HUES64 (cell line): ENCODE results near the gene WDR83.
"Not testable (repeated sequence)": the region's sequence is repeated elsewhere in the genome, so short reads cannot be mapped to it uniquely, and the experiment has no call there.

ENCODE experiments used
- H3K27ac ChIP-seq: 2 replicates; pipeline ENCODE4 v1.7.0; 2013; ENCODE audit warnings: low read depth, low read length, inconsistent platforms
- H3K27me3 ChIP-seq: 2 replicates; pipeline ENCODE4 v1.6.1; 2013; ENCODE audit warnings: mild to moderate bottlenecking, low read length; ENCODE audit not compliant: insufficient read depth
- H3K36me3 ChIP-seq: 2 replicates; pipeline ENCODE4 v1.6.1; 2013; ENCODE audit warnings: mild to moderate bottlenecking, low read length; ENCODE audit not compliant: insufficient read depth
- H3K4me1 ChIP-seq: 2 replicates; pipeline ENCODE4 v1.6.1; 2013; ENCODE audit warnings: mild to moderate bottlenecking, low read length, moderate library complexity; ENCODE audit not compliant: insufficient read depth
- H3K4me3 ChIP-seq: 2 replicates; pipeline ENCODE4 v1.5.1; 2013; ENCODE audit warnings: mild to moderate bottlenecking, low read length, moderate library complexity
- H3K9ac ChIP-seq: 2 replicates; pipeline ENCODE4 v1.6.1; 2013; ENCODE audit warnings: mild to moderate bottlenecking, low read depth, low read length
- H3K9me3 ChIP-seq: 2 replicates; pipeline ENCODE4 v1.6.1; 2013; ENCODE audit warnings: low read depth, low read length; ENCODE audit not compliant: insufficient read depth
- WGBS: fragments of 150-250, 120-280 bp; methylation state at CpG from one replicate; pipeline ENCODE4 v1.1.7; 2013; ENCODE audit warnings: missing lambda C conversion rate; 5-methylcytosine and 5-hydroxymethylcytosine counted together

Gene WDR83

DNA sequence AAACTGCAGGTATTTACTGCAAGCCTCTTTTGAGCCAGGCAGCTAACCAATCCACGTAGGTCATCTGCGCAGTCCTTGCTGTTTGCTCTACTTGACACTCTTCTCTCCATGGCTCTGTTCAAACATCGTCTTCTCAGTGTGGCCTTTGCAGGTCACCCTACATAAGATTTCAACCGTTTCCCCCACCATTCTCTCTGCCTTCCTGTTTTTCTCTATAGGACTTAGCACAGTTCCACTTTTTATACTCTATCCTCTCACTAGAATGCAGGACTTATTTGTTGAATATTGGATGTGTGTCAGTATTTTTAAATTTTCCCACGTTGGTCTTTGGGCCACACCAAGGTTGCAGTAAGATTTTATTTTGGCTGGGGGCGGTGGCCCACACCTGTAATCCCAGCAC is 31.5 kb downstream of the WDR83 start:
- peaks cover 48% of the 10 kb centered on the region for H3K36me3 ChIP-seq
- no peak overlapping the region for H3K4me3 ChIP-seq
- no peak overlapping the region for H3K9ac ChIP-seq
- H3K9me3 ChIP-seq, result no peaks in the 10 kb centered on the region
- no peak overlapping the region for H3K27ac ChIP-seq
- 90% methylated on average over 6 of the region's 6 CpGs for WGBS
- H3K27me3 ChIP-seq, result no peaks in the 10 kb centered on the region
- H3K4me1 ChIP-seq, result 0 out of 2 replicates have a peak, but pooled peaks cover 4% of the 10 kb centered on the region

DNA sequence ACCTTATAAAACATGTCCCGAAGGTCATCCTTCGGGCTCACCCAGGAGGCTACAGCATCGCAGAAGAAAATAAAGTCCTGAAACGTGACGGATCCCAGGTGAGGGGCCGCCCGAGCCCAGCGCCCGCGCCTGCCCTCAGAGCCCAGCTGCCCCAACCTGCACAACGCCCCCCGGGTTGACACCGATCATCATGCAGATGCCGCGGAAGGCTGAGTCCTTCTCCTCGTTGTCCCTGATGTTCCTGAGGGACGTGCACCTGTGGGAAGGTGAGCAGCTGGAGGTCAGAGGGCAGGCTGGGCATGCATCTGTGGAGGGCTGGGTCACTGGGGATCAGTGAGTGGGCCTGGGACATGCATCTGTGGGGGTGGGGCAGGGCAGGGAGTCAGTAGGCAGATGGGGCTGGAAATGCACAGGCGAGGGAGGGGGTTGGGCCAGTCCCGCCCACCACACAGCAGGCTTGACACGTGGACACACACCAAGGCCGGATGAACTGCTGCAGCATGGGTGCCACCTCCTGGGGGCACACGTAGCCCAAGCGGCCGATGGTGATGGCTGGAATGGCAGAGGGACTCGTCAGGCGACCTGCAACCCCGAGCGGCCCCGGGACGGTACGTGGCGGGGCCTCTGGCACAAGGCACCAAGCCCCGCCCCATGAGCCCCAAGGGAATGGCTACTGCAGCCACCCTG is 35.1 kb downstream of the WDR83 start:
- no peaks in the 10 kb centered on the region for H3K9me3 ChIP-seq
- 96% methylated on average over 33 of the region's 33 CpGs for WGBS
- H3K9ac ChIP-seq, result no peak overlapping the region
- no peak overlapping the region for H3K27ac ChIP-seq
- H3K4me1 ChIP-seq, result 0 out of 2 replicates have a peak, but pooled peaks cover 4% of the 10 kb centered on the region
- peaks cover 83% of the 10 kb centered on the region for H3K36me3 ChIP-seq
- H3K4me3 ChIP-seq, result no peak overlapping the region
- H3K27me3 ChIP-seq, result no peaks in the 10 kb centered on the region

DNA sequence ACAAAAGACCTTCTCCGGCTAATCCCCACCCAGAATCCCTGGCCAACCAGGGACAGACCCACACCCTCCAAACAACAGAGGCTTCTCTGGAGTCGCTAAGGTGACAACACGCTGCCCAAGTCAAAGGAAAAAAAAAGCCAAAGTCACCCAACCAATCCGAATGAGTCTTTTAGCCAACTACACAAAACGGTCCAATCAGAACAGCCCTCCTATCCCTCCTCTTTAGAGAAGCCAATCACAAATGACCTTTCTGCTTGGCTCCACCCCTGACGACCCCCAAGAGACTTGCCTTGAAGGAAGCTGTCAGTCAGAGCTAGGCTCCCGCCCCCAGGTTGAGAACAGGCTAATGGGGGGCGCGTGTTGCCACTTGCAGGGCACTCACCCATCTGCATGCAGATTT is 36.4 kb downstream of the WDR83 start:
- Histone ChIP-seq H3K9me3 (no peaks in the 10 kb centered on the region), H3K27ac (peak overlapping the region; percentile 20; the same call in 1 of the 2 replicates), H3K4me3 (no peak overlapping the region), H3K9ac (no peak overlapping the region), H3K27me3 (no peaks in the 10 kb centered on the region), H3K36me3 (peaks cover 92% of the 10 kb centered on the region), H3K4me1 (0 out of 2 replicates have a peak, but pooled peaks cover 4% of the 10 kb centered on the region)
- 57% methylated on average over 9 of the region's 9 CpGs for WGBS

DNA sequence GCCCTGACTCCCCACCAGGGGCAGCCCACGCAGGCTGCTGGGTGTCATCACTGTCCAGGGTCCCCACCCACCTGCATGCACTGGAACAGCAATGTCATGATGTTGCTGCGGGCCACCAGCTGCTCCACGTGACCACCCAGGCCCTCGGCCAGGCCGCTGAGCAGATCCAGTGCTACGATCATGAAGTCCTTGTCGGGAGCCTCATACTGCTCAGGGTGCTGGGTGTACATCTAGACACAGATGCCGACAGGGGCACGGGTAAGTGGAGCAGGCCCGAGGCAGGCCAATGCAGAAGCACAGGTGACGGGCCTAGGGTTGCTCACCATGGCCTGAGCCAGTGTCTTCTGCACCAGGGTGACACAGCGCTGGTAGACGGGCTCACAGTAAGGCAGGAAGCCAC is 38.6 kb downstream of the WDR83 start:
- WGBS, result 94% methylated on average over 13 of the region's 13 CpGs
- Histone ChIP-seq H3K9me3 (no peaks in the 10 kb centered on the region), H3K4me3 (no peak overlapping the region), H3K27ac (no peak overlapping the region), H3K36me3 (peaks cover 96% of the 10 kb centered on the region), H3K9ac (no peak overlapping the region), H3K27me3 (no peaks in the 10 kb centered on the region), H3K4me1 (0 out of 2 replicates have a peak, but pooled peaks cover 4% of the 10 kb centered on the region)

DNA sequence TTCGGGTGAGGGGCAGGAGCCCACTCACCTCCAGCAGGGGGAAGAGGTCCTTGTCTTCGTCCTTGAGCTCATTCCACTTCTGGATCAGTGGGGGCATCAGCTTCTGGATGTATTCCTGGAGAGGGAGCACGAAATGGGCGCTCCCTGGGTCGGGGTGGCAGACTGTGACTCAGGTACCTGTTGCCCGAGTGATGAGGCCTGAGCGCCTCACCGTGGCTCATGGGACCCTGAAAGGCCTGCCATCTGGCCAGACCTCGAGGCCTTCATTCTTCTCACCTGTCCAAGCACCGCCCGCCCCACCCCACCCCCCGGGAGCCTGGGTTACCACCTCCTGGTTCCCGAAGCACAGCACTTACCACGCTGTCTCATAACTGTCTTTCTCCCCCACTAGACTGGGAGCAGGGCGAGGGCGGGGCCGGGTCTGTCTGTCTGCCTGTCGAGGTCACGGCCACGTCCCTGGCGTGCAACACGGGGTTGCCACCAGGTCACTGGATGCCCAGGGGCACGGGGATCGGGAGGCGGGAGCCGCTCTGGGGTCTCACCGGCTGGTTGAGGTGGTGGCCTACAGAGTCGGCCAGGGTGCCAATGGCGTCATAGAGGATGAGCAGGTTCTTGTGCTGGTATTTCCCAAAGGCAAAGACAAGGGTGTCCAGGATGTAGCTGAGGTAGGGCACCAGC is 39.2 kb downstream of the WDR83 start:
- Histone ChIP-seq H3K27me3 (no peaks in the 10 kb centered on the region), H3K27ac (no peak overlapping the region)

DNA sequence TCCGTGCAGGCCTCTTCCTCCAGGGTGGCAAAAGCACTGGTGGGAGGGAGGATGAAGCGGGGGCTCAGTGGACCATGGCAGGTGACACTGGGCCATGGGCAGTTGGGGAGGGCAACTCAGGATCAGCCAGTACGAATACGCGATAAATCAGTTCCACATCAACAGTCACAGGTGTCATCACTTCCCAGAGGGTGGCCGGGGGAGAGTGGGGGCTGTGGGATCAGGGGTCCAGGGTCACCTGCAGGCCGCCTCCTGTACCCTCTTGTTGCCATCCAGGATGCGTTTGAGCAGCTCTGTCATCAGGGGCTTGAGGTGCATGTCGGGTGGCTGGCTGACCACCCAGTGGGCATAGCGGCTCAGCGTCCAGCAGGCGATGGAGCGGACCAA is 39.7 kb downstream of the WDR83 start:
- no peaks in the 10 kb centered on the region for H3K27me3 ChIP-seq
- H3K9me3 ChIP-seq, result no peaks in the 10 kb centered on the region
- H3K27ac ChIP-seq, result no peak overlapping the region
- H3K4me3 ChIP-seq, result no peak overlapping the region
- H3K36me3 ChIP-seq, result peaks cover 96% of the 10 kb centered on the region
- WGBS, result 96% methylated on average over 13 of the region's 13 CpGs
- no peak overlapping the region for H3K9ac ChIP-seq
- 0 out of 2 replicates have a peak, but pooled peaks cover 4% of the 10 kb centered on the region for H3K4me1 ChIP-seq

More for the DNA sequence above, 39.2 kb downstream of the WDR83 start:
- Histone ChIP-seq H3K9me3 (no peaks in the 10 kb centered on the region), H3K9ac (no peak overlapping the region), H3K4me1 (0 out of 2 replicates have a peak, but pooled peaks cover 4% of the 10 kb centered on the region), H3K4me3 (no peak overlapping the region), H3K36me3 (peaks cover 96% of the 10 kb centered on the region)
- 95% methylated on average over 29 of the region's 29 CpGs for whole genome bisulfite sequencing

DNA sequence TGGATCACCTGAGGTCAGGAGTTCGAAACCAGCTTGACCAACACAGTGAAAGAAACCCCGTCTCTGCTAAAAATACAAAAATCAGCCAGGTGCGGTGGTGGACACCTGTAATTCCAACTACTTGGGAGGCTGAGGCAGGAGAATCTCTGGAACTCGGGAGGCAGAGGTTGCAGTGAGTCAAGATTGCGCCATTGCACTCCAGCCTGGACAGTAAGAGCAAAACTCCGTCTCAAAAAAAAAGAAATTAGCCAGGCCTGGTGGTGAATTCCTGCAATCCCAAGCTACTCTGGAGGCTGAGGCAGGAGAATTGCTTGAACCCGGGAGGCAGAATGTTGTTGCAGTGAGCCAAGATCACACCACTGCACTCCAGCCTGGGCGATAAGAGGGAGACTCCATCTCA is 42.0 kb downstream of the WDR83 start:
- H3K27ac ChIP-seq, result no peak overlapping the region
- no peaks in the 10 kb centered on the region for H3K27me3 ChIP-seq
- H3K36me3 ChIP-seq, result peaks cover 94% of the 10 kb centered on the region
- H3K9ac ChIP-seq, result no peak overlapping the region
- no peaks in the 10 kb centered on the region for H3K4me1 ChIP-seq
- H3K4me3 ChIP-seq, result no peak overlapping the region
- H3K9me3 ChIP-seq, result no peaks in the 10 kb centered on the region
- 94% methylated on average over 8 of the region's 8 CpGs for WGBS

DNA sequence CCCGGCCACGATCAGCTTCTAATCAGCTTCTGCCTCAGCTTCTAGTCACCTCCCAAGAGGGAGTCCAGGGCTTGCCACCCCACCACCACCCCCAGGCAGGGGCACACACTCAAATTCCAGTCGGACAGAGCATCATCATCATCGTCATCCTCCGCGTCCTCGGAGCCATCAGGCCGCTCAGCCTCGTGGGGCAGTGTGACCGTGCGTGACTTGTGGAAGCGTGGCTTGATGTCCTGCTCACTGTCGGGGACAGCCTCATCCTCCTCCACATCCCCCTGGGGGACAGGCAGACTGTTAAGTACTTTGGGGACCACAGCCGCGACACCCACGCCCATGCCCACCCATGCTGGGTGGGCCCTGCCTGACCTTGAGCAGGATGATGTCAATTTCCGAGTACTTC is 44.6 kb downstream of the WDR83 start:
- Histone ChIP-seq H3K4me1 (no peaks in the 10 kb centered on the region), H3K9ac (no peak overlapping the region), H3K27ac (no peak overlapping the region), H3K27me3 (no peaks in the 10 kb centered on the region), H3K4me3 (no peak overlapping the region), H3K9me3 (no peaks in the 10 kb centered on the region), H3K36me3 (peaks cover 94% of the 10 kb centered on the region)
- 97% methylated on average over 17 of the region's 17 CpGs for WGBS

DNA sequence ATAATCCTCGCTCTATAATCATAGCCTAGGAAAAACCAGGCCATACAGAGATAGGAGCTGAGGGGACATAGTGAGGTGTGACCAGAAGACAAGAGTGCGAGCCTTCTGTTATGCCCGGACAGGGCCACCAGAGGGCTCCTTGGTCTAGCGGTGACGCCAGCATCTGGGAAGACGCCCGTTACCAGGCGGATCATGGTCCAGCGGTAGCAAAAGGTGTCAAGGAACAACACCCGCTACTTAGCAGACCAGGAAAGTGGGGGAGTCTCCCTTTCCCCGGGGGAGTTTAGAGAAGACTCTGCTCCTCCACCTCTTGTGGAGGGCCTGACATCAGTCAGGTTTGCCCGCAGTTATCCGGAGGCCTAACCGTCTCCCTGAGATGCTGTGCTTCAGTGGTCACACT is 45.5 kb downstream of the WDR83 start:
- not testable (repeated sequence) for H3K27me3 ChIP-seq, H3K4me3 ChIP-seq, H3K9me3 ChIP-seq, H3K27ac ChIP-seq, H3K9ac ChIP-seq, H3K4me1 ChIP-seq
- whole genome bisulfite sequencing, result 64% methylated on average over 12 of the region's 14 CpGs
- peaks cover 93% of the 10 kb centered on the region for H3K36me3 ChIP-seq

DNA sequence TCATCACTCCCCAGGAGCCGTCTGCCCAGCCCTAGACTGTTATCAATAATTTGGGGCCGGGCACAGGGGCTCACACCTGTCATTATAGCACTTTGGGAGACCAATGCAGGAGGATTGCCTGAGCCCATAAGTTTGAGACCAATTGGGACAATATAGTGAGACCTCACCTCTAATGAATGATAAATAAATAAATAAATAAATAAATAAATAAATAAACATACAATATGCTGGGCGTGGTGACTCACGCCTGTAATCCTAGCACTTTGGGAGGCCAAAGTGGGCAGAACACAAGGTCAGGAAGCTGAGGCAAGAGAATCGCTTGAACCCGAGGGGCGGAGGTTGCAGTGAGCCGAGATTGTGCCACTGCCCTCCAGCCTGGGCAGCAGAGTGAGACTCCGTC is 46.7 kb downstream of the WDR83 start:
- peaks cover 91% of the 10 kb centered on the region for H3K36me3 ChIP-seq
- H3K9ac ChIP-seq, H3K9me3 ChIP-seq, H3K27ac ChIP-seq, H3K4me3 ChIP-seq, H3K4me1 ChIP-seq, H3K27me3 ChIP-seq: not testable (repeated sequence)
- WGBS, result 94% methylated on average over 9 of the region's 9 CpGs

DNA sequence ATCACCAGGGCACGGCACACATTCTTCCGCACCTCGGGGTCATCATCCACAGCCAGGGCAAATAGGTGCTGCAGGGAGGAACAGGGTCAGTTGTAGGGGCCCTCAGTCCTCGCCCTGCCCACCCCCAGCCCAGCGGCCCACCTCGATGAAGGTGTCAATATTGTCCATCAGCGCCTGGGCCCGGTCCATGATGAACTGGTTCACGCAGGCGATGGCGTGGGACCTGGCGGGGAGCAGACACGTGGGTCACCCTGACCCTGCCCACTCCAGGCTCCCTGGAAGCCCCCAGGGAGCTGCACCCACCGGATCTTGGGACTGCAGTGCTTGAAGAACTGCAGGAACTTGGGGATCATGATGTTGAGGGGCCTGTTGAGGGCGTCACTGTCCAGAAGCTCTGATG is 48.5 kb downstream of the WDR83 start:
- Histone ChIP-seq H3K4me3 (no peak overlapping the region), H3K9ac (no peak overlapping the region), H3K4me1 (no peaks in the 10 kb centered on the region), H3K9me3 (no peaks in the 10 kb centered on the region), H3K27ac (no peak overlapping the region), H3K27me3 (no peaks in the 10 kb centered on the region), H3K36me3 (peaks cover 87% of the 10 kb centered on the region)
- WGBS, result 96% methylated on average over 15 of the region's 15 CpGs
